ENCODE results near the gene ITGAX.

- TF ChIP-seq EZH2phosphoT487 (IDR thresholded peaks at IDR 0.05; ENCODE audit: insufficient read depth, low read depth) (no peak), EZH2 (IDR thresholded peaks at IDR 0.05; ENCODE audit: insufficient read depth, poor library complexity, severe bottlenecking) (no peak)
These were observed 47.7 kb downstream of the ITGAX start for GRCh38 chr16:31402687-31403086.

Data from GM23248 (cell line).